Trophoblast cell (in vitro differentiated cells and primary cell): Measurements from ENCODE around the gene SAE1.

Experiments used
- DNase-seq, 2 donors: peaks; one replicate each; pipeline ENCODE4 v3.0.0-alpha.2; 2016
- H2AFZ ChIP-seq: 2 replicates; pipeline ENCODE4 v1.6.1; 2013; ENCODE audit warnings: low read length, moderate library complexity, mild to moderate bottlenecking; ENCODE audit not compliant: insufficient read depth, poor library complexity
- H2AK5ac ChIP-seq: 2 replicates; pipeline ENCODE4 v1.6.1; 2013; ENCODE audit warnings: mild to moderate bottlenecking, low read length
- H2BK120ac ChIP-seq: 2 replicates; pipeline ENCODE4 v1.6.1; 2013; ENCODE audit warnings: low read length, mild to moderate bottlenecking, moderate library complexity; ENCODE audit not compliant: insufficient read depth, poor library complexity
- H2BK12ac ChIP-seq: 2 replicates; pipeline ENCODE4 v1.6.1; 2013; ENCODE audit warnings: mild to moderate bottlenecking, low read length, moderate library complexity
- H2BK5ac ChIP-seq: 2 replicates; pipeline ENCODE4 v1.6.1; 2013; ENCODE audit warnings: low read length, low read depth, moderate library complexity, mild to moderate bottlenecking; ENCODE audit not compliant: poor library complexity
- H3K14ac ChIP-seq: 2 replicates; pipeline ENCODE4 v1.6.1; 2013; ENCODE audit warnings: mild to moderate bottlenecking, low read length
- H3K18ac ChIP-seq: 2 replicates; pipeline ENCODE4 v1.6.1; 2013; ENCODE audit warnings: mild to moderate bottlenecking, low read length
- H3K23ac ChIP-seq: 2 replicates; pipeline ENCODE4 v1.6.1; 2013; ENCODE audit warnings: low read length
- H3K27ac ChIP-seq: 2 replicates; pipeline ENCODE4 v1.5.1; 2013; ENCODE audit warnings: low read depth, mild to moderate bottlenecking, inconsistent platforms, low read length, moderate library complexity
- H3K27me3 ChIP-seq: 2 replicates; pipeline ENCODE4 v1.6.1; 2013; ENCODE audit warnings: inconsistent platforms, mild to moderate bottlenecking, low read length, moderate library complexity; ENCODE audit not compliant: insufficient read depth
- H3K36me3 ChIP-seq, 2 experiments: 1 replicate in 1 of 2; 2 replicates in 1 of 2; pipeline ENCODE4 v1.6.1; 2013; ENCODE audit warnings: low read length in 2 of 2, mild to moderate bottlenecking in 2 of 2, moderate library complexity in 1 of 2; ENCODE audit not compliant: insufficient read depth in 2 of 2, control insufficient read depth in 1 of 2
- H3K4ac ChIP-seq: 2 replicates; pipeline ENCODE4 v1.6.1; 2013; ENCODE audit warnings: low read depth, mild to moderate bottlenecking, low read length, moderate library complexity
- H3K4me1 ChIP-seq, 2 experiments: 1 replicate in 1 of 2; 2 replicates in 1 of 2; pipeline ENCODE4 v1.6.1; 2013; ENCODE audit warnings: low read length in 2 of 2, mild to moderate bottlenecking in 2 of 2, moderate library complexity in 1 of 2; ENCODE audit not compliant: insufficient read depth in 2 of 2, control insufficient read depth in 1 of 2
- H3K4me2 ChIP-seq: 2 replicates; pipeline ENCODE4 v1.6.1; 2013; ENCODE audit warnings: inconsistent platforms, mild to moderate bottlenecking, low read length, moderate library complexity
- H3K4me3 ChIP-seq: 2 replicates; pipeline ENCODE4 v1.5.1; 2013; ENCODE audit warnings: mild to moderate bottlenecking, low read depth, low read length, inconsistent platforms
- H3K79me1 ChIP-seq: one replicate; pipeline ENCODE4 v1.6.1; 2013; ENCODE audit warnings: low read length
- H3K79me2 ChIP-seq: 2 replicates; pipeline ENCODE4 v1.6.1; 2013; ENCODE audit warnings: low read length, mild to moderate bottlenecking; ENCODE audit not compliant: control insufficient read depth, insufficient read depth, poor library complexity
- H3K9ac ChIP-seq: 2 replicates; pipeline ENCODE4 v1.6.1; 2013; ENCODE audit warnings: mild to moderate bottlenecking, low read length
- H3K9me3 ChIP-seq: 2 replicates; pipeline ENCODE4 v1.6.1; 2013; ENCODE audit warnings: low read depth, mild to moderate bottlenecking, control low read depth, inconsistent platforms, low read length; ENCODE audit not compliant: insufficient read depth
- H4K12ac ChIP-seq: 2 replicates; pipeline ENCODE4 v1.6.1; 2013; ENCODE audit warnings: low read depth, mild to moderate bottlenecking, low read length, moderate library complexity
- H4K8ac ChIP-seq: 2 replicates; pipeline ENCODE4 v1.6.1; 2013; ENCODE audit warnings: low read depth, mild to moderate bottlenecking, low read length, moderate library complexity
- H4K91ac ChIP-seq: one replicate; pipeline ENCODE4 v1.6.1; 2013; ENCODE audit warnings: low read depth, mild to moderate bottlenecking, low read length, moderate library complexity
- WGBS: extraction: QIAGEN DNeasy Blood & Tissue Kit; methylation state at CpG from one replicate; pipeline ENCODE4 v1.1.7; 2013; ENCODE audit warnings: missing lambda C conversion rate; ENCODE audit not compliant: insufficient read length, insufficient coverage; ENCODE audit errors: extremely low coverage; 5-methylcytosine and 5-hydroxymethylcytosine counted together

The SAE1 gene

DNA sequence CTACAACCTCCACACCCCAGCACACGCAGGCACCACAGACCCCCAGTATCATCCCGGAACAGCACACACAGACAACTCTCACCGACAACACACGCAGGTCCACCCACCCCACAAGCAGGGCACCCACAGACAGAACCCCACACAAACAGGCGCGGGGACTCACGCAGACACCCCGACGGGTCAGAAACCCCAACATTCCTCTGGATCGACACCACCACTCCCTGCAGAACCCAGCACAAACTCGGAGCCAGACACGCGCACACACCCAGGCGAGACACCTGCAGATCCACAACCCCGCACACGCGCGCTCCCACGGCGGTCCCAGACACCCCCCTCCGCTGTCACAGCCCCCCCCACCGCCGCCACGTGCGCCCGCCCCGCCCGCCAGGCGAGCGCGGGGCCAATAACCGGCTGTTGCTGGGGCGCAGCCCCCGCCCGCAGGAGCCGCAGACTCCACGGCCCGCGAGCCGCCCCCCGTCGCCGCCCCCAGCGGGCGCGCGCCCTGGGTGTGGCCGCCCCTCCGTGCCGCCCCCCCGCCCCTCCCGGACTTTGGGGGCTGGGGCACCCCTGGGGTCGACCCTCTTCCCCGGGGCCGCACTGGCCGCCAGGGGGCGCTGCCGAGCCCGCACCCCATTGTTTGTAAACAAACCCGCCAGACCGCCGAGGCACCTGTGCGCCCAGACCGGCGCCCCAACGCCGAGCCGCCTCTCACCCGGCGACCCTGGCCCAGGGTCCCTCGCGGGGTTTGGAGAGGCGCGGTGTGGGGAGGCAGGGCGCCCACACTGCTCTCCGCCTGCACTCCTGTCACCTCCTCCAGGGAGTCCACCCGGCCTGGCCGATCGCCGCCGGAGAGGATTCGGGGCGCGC lies 99.7 kb downstream of the SAE1 start:
- H2AK5ac ChIP-seq: peak overlapping the region; percentile 81
- DNase-seq: no peak
- peak overlapping the region; percentile 75 for H3K14ac ChIP-seq
- peak overlapping the region; percentile 64 for H2BK5ac ChIP-seq
- peak overlapping the region; percentile 88 for H3K18ac ChIP-seq
- peak overlapping the region; percentile 90 for H3K23ac ChIP-seq
- H3K4me3 ChIP-seq: peak overlapping the region; percentile 98
- peaks cover 29 to 46% of the 10 kb centered on the region in 2 experiments for H3K4me1 ChIP-seq
- H3K4me2 ChIP-seq: peak overlapping the region; percentile 85
- H3K4ac ChIP-seq: peak overlapping the region; percentile 83
- peaks cover 51% of the 10 kb centered on the region for H3K79me1 ChIP-seq
- H3K9me3 ChIP-seq: no peaks in the 10 kb centered on the region
- H4K12ac ChIP-seq: peak overlapping the region; percentile 81
- no peaks in the 10 kb centered on the region for H3K27me3 ChIP-seq
- H2AFZ ChIP-seq: peak overlapping the region; percentile 23
- H2BK12ac ChIP-seq: peak overlapping the region; percentile 66
- H2BK120ac ChIP-seq: peak overlapping the region; percentile 50
- peak overlapping the region; percentile 89 for H3K9ac ChIP-seq
- WGBS: no CpG with 5 or more reads among the region's 84 CpGs
- H4K8ac ChIP-seq: peak overlapping the region; percentile 36
- peaks cover 0 to 2% of the 10 kb centered on the region in 2 experiments for H3K36me3 ChIP-seq
- peak overlapping the region; percentile 29 for H3K27ac ChIP-seq
- H3K79me2 ChIP-seq: peaks cover 23% of the 10 kb centered on the region
- peak overlapping the region; percentile 79 for H4K91ac ChIP-seq

DNA sequence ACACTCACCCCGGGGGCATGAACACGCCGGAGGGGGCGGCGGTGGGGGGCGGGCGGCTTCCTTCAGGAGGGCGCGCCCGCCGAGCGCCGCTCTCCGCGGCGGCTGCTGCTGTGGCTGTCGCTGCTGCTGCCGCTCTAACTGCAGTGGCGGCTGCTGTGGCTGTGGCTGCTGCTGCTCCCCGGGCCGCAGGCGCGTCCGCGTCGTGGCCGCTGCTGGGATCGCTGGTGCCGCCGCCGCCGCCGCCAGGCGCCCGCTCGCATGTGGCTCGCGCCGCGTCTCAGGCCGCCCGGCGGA lies 100.2 kb downstream of the SAE1 start, which contains the start of gene BBC3:
BBC3 (minus strand) TSS at position 279 of the 294 bp plus-strand sequence. CDS start 2,768 bp downstream, outside the sequence.
- H3K27ac ChIP-seq: peak within 1 kb of the TSS; percentile 89
- peak within 1 kb of the TSS; percentile 85 for H3K4me2 ChIP-seq
- peak within 1 kb of the TSS; percentile 98 for H3K4me3 ChIP-seq
- peaks cover 51% of the 10 kb centered on the region for H3K79me1 ChIP-seq
- H2AK5ac ChIP-seq: peak within 1 kb of the TSS; percentile 97
- peak within 1 kb of the TSS; percentile 75 for H2BK5ac ChIP-seq
- DNase-seq: peak in 1 of 2 donors; percentile 77
- H3K18ac ChIP-seq: peak within 1 kb of the TSS; percentile 88
- H3K14ac ChIP-seq: peak within 1 kb of the TSS; percentile 92
- H3K4me1 ChIP-seq: peaks cover 29 to 43% of the 10 kb centered on the region in 2 experiments
- H4K8ac ChIP-seq: peak within 1 kb of the TSS; percentile 62
- peak within 1 kb of the TSS; percentile 46 for H2AFZ ChIP-seq
- H3K27me3 ChIP-seq: no peaks in the 10 kb centered on the region
- no CpG with 5 or more reads among the region's 43 CpGs for WGBS
- peak within 1 kb of the TSS; percentile 81 for H4K12ac ChIP-seq
- H3K79me2 ChIP-seq: peaks cover 23% of the 10 kb centered on the region
- H3K36me3 ChIP-seq: no peaks in the 10 kb centered on the region
- H3K9me3 ChIP-seq: no peaks in the 10 kb centered on the region
- H2BK12ac ChIP-seq: peak within 1 kb of the TSS; percentile 74
- H3K23ac ChIP-seq: peak within 1 kb of the TSS; percentile 90
- peak within 1 kb of the TSS; percentile 92 for H3K4ac ChIP-seq
- H3K9ac ChIP-seq: peak within 1 kb of the TSS; percentile 89
- peak within 1 kb of the TSS; percentile 98 for H2BK120ac ChIP-seq
- H4K91ac ChIP-seq: peak within 1 kb of the TSS; percentile 91

DNA sequence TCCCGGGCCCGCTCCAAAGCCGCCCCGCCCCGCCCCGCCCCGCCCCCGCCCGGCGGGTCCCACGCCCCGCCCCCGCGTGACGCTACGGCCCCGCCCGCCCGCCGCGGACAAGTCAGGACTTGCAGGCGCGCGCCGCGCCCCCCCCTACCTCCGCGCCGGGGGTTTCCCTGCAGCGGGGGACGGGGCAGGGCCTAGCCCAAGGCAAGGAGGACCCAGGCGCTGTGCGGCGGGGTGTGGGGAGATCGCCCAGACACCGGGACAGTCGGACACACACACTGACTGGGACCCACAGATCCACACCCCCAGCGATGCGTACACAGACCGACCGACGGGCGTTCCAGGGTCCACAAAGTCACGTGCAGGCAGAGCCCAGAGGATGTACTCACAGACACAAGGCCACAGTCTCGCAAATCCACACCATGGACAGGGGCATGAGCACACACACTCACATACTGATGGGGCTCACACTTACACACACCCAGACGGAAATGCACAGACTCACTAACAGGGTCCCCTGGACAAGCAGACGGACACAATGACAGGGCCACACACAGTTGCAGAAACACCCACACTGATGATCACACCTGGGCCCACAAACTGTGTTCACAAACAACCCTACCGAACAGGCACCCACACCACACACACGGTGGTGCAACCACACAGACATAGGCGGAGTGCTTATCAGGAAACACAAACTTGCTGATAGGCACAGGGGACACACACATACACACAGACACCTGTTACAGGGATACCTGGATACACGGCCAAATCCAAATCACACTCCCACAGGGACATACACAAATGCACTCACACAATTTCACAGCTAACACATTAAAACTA lies 100.8 kb downstream of the SAE1 start:
- H3K36me3 ChIP-seq: no peaks in the 10 kb centered on the region
- peak overlapping the region; percentile 98 for H2BK120ac ChIP-seq
- peak; percentile 50 to 66 for DNase-seq
- peak overlapping the region; percentile 92 for H3K14ac ChIP-seq
- H3K18ac ChIP-seq: peak overlapping the region; percentile 74
- H2BK12ac ChIP-seq: peak overlapping the region; percentile 74
- H3K4me2 ChIP-seq: peak overlapping the region; percentile 85
- peak overlapping the region; percentile 75 for H2BK5ac ChIP-seq
- H3K79me2 ChIP-seq: peaks cover 22% of the 10 kb centered on the region
- peak overlapping the region; percentile 6 for H4K12ac ChIP-seq
- H3K4me1 ChIP-seq: peaks cover 28 to 41% of the 10 kb centered on the region in 2 experiments
- peak overlapping the region; percentile 71 for H3K9ac ChIP-seq
- H3K79me1 ChIP-seq: peaks cover 48% of the 10 kb centered on the region
- peak overlapping the region; percentile 89 for H3K27ac ChIP-seq
- peak overlapping the region; percentile 92 for H3K4ac ChIP-seq
- H3K9me3 ChIP-seq: peaks cover under 1% of the 10 kb centered on the region
- peak overlapping the region; percentile 62 for H4K8ac ChIP-seq
- no peaks in the 10 kb centered on the region for H3K27me3 ChIP-seq
- peak overlapping the region; percentile 91 for H4K91ac ChIP-seq
- peak overlapping the region; percentile 46 for H2AFZ ChIP-seq
- peak overlapping the region; percentile 19 for H3K23ac ChIP-seq
- no CpG with 5 or more reads among the region's 51 CpGs for WGBS
- H2AK5ac ChIP-seq: peak overlapping the region; percentile 97
- H3K4me3 ChIP-seq: peak overlapping the region; percentile 65
